GM19455 (cell line): ENCODE data around the gene HOXB5.

Source experiments
- ATAC-seq: cut with Tn5 transposase; IDR thresholded peaks from one replicate; pipeline ENCODE4 v1.9.1; 2021; ENCODE audit not compliant: unreplicated experiment

HOXB5 gene

DNA sequence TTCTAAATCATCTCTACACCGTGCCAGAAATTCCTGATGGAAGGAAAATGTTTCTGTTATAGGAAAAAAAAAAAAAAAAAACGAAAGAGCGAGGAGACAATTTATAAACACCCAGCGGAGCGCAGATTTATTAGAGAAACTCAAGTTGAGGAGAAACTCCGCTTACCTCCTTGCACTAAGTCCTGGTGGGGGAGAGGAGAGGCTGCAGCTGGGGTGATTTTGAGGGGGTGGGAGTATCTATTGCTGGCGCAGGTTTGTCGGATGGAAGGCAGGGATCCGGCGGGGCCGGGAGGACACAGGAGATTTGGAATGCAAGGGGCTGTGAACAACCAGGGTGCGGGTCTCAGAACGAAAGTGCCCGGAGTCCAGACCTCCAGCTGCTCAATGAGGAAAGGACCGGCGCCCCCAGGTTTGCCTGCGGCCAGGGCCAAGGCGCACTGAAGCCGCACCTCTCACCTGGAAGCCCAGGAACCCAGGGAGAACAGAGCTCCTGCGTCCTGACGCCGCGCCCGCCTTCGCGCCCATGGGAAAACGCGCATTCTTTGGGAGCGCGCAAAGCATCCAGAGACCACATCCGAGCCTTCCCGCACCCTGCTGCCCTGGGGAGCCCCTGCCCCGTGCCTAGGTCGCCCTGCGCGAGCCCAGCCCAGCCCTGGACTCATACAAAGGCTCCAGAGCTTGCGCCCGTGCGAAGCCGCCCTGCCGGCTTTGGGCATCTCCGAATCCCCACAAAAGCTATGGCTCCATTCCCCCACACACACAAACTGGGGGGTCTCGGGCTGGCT, 24.1 kb upstream of the HOXB5 start:
- no peak for ATAC-seq

DNA sequence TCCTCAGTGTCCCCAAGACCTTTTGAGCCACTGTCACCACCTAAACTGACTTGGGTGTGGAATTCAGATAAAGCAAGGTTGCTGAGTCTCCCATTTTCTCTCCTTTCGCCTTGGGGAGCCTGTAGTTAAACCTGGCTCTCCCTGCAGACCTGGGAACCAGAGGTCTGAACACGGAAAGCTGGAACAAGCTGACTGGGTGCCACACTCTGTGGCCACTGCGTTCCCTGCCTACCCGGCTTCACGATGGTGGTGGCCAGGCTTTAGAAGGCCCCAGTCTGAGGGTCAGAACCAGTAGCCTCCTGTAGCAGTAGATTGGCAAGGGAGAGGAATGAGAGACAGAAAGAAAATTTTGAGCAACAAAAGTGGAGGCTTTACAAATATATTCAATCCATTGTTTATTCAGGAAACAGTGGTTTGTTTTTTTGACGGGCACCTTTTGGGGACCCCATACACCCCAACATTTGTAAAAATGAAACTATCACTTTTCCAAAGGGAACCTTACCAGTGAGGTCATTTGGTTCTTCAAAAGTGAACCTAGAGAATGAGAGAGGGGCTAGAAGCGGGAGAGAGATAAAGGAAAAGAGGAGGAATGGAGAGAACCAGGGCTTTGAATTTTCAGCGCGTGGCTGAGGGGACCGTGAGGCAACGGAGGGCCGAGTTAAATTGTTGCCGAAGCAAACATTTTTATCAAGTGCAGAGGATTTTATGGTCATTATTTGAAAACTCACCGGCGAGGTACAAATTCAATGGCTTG, 23.3 kb upstream of the HOXB5 start:
- no peak for ATAC-seq

DNA sequence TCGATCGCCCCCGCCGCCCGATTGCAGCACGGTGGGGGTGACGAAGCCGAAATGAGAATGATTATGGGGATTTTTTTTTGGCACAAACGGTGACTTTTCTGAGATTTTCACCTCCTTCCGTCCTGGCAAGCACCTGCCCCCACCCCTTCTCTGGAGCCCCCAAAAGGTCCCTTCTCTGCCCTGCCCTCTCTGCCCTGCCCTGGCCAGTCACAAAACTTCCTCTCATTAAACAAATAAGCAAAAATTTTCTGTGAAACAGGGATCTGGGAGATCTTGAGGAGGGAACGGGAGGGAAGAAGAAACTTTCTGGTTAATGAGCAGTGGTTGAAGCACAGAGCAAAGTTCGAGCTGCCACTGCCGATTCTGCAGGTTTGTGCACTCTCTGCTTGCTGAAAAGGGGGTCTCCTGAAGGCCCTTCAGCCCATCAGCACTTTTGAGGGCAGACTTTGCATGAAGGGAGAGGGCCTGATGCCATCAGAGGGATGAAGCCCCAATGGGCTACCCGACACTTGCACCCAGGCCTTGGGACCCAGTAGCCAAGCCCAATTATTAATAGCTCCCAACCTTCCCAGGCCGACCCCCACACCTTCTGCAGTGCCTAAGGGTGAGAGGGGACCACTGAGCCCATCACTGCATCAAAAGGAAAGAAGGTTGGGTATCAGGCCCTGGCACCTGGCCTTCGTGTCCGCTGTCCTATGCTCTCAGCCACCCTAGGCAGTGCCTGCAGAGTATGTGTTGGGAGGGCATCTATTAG, 22.6 kb upstream of the HOXB5 start:
- no peak for ATAC-seq

DNA sequence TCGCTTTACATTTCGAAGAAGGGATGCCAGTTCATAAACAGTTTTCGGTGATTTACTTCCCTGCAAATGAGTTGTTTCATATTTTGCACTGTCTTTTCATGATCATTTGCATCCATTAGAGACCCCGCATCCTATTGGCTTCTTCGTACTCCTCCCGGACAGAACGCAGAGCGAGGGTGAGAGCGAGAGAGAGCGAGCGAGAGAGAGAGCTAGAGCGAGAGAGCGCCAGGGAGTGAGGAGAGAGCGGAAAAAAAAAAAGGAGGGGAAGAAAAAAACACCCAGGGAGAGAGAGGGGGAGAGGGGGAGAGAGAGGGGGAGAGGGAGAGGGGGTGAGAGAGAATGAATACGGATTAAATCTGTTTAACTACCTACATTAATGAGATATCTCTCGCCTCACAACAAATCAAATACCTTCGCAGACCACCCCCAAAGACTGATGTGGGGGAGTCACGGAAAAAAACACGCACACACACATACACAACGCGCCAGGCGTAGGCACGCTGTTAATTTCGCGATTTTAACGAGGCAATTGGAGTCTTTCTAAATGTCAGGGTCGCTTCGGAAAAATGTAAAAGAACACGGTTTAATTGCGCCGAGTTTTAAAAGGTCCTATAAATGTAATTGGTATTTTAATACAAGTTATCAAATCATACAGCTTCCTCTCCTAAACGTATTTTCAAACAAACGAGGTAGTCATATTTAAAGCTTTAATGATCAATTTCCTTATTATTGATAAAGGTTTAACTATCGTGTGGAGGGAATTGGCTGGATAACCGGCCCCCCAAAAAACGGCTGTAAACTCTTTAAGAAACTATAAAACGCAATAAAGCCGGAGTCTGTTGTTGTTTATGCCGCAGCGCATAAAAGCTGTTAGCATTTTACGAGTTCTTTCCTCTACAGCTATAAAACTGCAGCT, 21.7 kb upstream of the HOXB5 start, which contains the start of gene HOXB8:
HOXB8 (minus strand) TSS at position 246 of the 916 bp plus-strand sequence. CDS start 588 bp downstream, outside the sequence.
- no peak for ATAC-seq

DNA sequence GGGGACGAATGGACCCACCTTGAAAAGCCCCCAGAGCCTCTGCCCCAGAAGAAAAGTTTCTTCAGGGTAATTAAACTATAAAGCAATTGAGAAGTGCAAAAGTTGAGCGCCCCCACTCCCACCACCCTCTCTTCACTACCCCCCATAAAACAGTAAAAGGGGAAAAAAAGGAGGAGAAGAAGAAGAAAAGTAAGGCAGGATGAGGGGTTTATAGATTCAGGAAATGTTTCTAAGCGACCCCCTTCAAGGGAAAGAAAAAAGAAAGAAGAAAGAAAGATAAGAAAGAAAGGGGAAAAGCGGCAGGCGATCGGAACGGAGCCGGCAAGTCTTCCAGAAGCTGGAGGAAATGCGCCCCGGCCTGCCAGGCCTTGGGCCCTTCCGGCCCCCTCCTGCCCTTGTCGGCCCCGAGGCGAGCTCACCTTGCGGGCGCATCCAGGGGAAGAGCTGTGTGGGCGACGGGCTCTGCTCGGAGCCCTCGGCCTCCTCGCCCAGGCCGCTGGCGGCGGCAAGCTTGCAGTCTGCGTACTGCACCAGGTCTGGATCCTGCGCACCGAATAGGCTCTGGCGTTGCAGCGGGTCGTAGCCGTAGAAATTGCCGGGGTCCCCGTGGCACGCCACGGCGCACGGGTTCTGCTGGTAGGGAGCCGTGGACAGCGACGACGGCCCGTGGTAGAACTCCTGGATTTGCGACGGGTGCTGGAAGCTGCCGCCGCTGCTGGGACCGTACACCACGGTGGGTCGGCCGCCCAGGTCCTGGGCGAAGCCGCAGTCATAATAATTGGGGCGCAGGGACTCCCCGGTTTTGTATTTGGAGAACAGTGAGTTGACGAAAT, 20.5 kb upstream of the HOXB5 start:
- ATAC-seq = no peak

DNA sequence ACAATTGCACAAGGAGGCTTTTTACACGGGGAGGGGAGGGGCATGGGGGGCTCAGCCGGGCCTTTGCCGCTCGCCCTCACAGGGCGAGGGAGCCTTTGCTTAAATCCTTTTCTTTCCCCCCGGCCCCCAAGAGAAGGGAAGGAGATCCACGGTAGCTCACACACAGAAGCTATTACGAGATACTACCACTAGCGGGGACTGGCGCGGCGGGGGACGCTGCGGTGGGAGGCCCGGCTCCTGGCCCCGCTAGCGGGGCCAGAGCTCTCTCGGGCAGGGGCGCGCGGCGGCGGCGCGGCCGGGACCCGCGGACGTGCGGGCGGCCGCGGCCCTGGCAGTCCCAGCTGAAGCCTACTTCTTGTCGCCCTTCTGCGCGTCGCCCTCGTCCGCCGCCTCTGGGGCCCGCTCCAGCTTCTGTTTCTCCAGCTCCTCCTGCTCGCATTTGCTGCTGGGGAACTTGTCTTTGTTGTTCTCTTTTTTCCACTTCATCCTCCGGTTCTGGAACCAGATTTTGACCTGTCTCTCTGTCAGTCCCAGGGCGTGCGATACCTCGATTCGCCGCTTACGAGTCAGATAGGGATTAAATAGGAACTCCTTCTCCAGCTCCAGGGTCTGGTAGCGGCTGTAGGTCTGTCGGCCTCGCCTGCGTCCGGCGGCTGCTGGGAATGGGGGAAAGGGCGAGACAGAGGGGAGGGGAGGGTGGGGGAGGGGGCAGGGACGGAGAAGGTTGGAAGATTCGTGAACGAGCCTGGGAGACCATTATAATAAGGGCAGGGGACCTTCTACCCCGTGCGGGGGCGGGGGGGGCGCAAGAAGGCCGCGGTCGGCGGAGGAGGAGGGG, 19.5 kb upstream of the HOXB5 start:
- ATAC-seq = no peak

DNA sequence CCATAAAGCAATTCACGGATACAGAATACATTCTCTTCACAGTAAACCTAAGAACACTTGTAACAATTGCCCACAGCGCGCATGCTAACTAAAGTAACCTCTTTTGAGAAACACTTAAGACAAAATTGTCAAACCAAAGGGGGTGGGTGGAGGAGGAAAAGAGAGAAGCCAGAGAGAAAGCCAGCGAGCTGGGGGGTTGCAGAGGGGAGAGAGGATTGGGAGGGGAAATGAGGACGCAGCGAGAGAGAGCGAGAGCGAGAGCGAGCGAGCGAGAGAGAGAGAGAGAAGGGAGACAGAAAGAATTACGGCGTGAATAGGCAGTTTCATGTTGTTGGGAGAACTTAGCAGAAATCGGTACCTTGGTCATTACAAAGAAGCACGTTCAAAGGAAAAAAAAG, 18.9 kb upstream of the HOXB5 start:
- no peak for ATAC-seq

DNA sequence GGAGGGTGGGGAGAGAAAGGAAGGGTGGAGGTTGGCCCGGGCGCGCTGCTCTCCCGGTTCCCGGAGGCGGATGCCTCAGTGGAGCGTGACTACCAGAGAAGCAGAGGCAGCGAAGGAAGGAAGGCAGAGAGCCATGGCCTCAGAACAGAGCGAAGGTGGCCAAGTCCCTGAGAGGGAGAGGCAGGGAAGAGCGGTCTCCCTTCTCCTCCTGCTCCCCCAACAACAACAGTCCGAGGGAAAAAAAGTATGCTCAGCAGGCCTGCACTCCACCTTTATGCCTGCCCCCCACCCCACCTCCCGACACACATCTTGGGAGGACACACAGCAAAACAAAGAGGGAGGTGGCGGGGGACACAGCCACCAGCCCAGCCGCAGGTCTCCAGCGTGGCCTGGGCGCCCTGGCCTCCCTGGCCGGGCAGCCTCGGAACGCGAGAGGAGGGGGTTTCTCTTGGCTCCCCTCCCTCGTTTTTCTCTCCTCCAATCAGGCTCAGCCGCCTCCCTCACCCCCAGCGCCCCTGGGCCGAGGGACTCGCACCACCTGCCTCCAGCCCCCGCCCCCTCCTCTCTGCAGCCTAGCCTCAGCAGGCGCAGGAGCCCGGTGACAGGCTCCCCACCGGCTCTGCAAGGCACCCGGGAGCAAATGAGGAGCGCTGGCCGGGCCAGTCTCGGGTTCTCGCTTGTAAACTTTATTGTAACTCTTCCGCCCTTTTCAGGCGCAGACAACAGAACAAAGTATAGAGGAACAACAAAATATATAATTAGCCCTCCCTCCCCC, 18.3 kb upstream of the HOXB5 start:
- no peak for ATAC-seq

DNA sequence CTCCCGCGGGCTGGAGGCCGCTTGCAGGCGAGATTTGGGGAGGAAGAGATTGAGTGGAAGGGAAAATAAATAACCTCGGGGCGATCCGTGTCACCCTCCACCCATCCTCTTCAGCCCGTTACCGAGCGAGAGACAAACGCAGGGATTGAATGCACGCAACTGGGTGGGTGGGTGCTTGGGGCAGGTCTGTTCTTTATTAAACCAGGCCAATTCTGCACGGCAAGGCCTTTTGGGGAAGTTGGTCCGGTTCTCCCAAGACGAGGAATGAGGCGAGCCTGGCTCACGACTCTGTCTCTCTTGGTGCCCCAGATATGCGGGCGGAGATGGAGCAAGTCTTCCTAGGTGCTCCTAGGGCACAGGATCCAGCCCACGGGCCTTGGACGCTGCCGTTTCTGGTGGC, 17.6 kb upstream of the HOXB5 start:
- ATAC-seq = no peak

DNA sequence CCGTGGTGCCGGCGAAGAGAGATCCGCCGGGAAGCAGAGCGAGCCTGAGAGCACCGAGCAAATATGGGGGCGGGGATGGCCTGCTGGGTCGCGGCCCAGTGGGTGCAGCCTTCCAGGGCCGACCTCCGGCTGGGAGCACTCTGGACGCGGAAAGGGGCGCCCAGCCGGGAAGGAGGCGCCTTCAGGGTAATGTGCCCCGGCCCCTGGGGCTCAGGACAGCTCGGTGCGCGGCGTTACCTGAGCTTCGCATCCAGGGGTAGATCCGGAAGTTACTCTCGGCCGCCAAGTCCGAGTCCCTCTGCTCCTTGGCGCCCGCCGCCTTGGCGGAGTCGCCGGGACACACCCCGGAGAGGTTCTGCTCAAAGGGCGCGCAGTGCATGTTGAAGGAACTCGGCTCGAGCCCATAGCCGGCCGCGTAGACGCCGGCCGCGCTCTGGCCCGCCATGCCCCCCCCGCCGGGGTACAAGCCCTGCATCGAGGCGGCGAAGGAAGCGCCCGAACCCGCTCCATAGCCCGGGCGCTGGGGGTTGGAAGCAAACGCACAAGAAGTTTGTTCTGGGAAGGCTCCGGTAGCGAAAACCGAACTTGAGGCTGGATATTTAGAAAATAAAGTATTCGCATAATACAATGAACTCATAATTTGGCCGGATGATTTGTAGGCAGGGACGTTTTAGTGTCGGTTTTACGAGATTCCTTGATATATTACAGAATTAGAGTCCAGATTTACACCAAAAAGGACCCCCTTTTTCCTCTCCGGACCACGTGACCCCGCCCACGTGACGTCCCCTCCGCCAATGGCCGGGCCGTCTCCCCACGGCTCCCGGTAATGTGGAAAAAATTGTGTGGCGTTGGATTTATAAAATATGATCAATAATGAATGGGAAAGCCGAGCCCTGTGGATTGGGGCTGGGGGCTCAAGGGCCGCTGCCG, 17.0 kb upstream of the HOXB5 start, which contains the start of gene HOXB7:
HOXB7 (minus strand) TSS at position 736 of the 930 bp plus-strand sequence; CDS start at position 637, 99 bp downstream.
- no peak for ATAC-seq

DNA sequence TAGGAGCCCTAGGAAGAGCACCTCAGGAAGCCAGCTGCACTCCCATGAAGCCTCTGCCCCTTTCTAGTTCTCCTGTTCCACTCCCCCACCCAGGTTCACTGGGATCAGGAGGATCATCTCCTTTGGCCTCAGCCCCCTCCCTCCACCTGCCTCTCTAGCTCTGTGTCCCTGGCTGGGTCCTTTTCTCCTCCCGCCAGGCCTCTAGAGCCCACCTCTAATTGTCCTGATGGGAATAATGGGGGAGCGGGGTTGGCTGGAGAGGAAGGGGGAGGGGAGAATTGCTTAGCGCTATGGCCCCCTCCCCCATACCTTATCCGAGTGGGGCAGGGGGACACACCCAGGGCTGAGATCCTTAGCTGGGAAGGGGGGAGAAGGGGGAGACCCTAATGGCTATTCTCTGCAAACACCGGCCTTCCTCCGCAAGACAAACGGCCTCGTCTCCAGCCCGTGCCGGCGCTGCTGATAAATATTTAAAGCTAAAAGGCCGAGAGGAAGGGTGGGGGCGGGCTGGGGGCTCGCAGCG, 16.2 kb upstream of the HOXB5 start:
- ATAC-seq = no peak

DNA sequence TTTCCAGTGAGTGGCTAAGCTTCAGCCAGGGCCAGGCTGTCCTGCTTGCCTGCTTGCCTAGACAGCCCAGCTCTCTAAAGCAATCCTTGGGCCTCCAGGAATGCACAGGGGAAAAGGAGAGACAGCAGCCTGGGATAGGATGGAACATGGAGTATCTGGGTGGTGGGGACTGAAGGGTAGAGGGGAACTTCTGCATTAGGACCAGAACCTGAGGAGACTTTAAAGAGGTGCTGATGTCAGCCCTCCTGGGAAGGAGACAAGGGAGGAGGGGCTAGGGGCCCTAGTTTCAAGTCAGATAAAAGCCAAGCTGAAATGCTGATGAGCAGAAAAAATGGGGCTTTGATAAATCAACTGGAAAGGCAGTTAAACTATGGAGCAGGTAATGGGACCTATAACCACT, 15.5 kb upstream of the HOXB5 start:
- no peak for ATAC-seq

DNA sequence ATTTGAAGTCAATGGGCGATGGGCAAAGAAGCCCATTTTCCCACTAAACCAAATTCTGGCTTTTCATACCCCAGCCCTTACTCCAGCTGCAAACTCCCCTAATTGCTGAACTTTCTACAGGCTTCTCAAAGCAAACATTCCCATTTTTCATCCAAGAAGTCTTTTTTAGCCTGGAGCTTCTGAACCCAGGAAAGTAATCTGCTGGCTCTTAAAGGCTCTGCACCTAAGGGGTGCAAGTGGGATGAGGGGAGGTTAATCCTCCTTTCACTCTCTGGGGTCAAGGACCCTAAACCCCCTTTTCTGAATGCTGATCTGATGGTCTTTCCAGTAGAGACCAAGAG, 14.9 kb upstream of the HOXB5 start:
- no peak for ATAC-seq

DNA sequence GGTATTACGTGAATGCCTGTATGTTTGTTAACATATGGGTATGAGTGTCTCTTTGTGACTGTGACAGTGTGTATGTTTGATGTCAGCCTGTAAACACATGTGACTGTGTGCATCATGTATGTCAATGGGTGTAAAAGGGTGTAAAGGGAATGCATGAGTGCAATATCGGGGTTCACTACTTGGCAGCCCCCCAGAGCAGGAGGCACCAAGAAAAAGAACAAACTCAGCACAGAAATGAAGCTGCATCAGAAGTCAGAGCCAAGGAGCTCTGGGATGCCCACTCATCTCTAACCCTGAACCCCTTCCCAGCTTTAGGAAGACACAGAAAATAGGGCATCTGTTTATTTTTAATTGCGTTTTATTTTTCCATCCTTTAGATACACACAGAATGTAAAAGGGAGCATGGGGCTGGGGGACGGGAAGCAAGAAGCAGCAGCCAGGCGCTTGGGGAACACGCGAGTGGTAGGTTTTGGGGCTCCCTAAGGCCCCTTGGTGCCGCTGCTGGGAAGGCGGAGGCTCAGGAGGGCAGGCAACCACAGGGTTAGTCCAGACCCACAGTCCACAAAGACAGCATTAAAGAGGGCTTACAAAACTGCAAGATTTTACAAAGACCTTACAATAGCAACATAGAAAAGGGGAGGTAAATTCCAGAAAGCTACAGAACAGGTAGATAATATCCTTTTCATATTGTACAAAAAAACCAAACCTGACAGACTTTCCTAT, 13.5 kb upstream of the HOXB5 start:
- no peak for ATAC-seq

DNA sequence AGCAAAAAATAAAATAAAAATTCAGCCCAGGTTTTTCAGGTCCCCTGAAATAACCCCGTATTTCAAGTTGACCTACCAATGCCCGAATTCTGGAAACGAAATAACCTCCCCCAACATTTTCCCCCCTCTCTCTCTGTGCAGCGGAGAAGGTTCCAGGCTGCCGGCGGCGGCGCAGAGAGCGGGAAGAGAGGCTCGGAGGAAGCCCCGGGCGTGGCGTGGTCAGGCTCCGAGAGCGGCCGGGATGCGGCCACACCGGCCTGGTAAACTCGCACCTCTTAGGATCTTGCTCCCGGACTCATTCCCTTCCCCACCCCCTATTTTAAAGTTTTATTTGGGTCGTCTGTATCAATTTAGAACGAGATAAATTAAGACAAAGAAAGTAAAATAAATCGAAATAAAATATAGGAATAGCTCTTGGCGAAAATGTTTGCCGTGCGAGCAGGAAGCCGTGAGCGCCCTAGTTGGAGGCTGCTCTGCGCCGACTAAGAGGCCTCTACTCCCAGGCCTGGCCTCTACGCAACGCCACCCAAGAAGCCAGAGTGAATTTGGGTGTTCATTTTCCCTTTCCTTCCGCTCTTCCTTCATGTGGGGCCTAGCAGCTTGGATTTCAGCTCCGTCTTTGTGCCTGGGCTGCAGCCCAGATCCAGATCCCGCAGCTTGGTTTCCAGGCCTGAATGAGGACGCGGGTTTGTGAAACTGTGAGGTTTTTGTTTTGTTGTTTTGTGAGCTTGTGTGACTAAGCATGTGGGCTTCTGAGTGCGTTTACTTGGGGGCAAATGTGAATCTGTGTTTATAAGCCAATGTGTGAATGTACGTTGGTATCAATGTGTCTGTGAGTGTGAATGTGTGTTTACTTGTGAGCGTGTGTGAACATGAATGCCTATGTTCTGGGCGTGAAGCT, 12.7 kb upstream of the HOXB5 start:
- ATAC-seq = no peak
